Measurements from ENCODE around the gene AQP12A. TPM values are rescaled to one million over a fixed set of nuclear protein-coding genes. Genes with fewer than 3 reads are reported as not detected.

AQP12A gene
- total and polyA plus RNA-seq, 9 of the 15 experiments (the other 6 are each of a cell fraction or from before 2014, with no cell fraction given) = not detected

DNA sequence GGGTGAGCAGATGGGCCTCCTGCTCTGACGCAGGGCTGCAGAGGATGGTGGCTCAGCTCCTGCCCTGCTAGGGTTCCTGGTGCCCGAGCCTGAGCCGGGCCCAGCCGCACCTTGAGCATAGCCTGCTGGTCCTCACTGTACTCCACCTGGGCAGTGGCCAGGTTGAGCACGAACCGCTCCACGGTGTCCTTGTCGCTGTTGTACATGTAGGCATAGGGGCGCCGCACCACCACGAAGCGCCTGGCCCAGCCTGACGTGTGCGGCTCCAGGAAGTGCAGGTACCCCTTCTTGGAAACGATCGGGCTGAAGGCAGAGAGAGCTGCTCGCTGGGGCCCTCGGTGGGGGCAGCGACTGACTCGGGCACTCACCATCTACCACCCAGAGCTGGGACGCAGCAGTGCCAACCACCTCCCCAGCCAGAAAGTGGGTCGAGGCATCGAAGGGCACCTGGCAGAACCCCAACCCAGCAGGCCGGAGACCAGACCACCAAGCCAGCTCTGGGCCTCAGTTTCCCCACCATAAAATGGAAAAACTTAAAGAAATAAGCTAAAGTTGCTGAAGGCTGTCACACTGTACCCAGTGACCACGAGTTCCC is 27.3 kb downstream of the AQP12A start (continued):
- TF ChIP-seq ZNF318 (IDR thresholded peaks at IDR 0.05; ENCODE audit: borderline replicate concordance in 1 of 2, low read depth in 1 of 2) (no peak), SRF (CRISPR knock-in tag; IDR thresholded peaks at IDR 0.05) (no peak), ZNF224 (CRISPR knock-in tag; IDR thresholded peaks at IDR 0.05) (no peak), PHB2 (IDR thresholded peaks at IDR 0.05; ENCODE audit: low read depth) (no peak), POLR2H (tag; IDR thresholded peaks at IDR 0.05; ENCODE audit: low read depth) (no peak), PPARD (CRISPR knock-in tag; IDR thresholded peaks at IDR 0.05) (no peak), ZNF639 (CRISPR knock-in tag; conservative IDR thresholded peaks at IDR 0.05 in 1 of 2, IDR thresholded peaks at IDR 0.05 in 1 of 2) (no peak), EP400 (IDR thresholded peaks at IDR 0.05) (no peak), ZNF274 (IDR thresholded peaks at IDR 0.05; ENCODE audit: borderline replicate concordance, low read depth, low read length) (no peak), ARHGAP35 (IDR thresholded peaks at IDR 0.05; ENCODE audit: partially characterized antibody) (no peak)
